ENCODE data around the gene LDLRAD2.

The LDLRAD2 gene

DNA sequence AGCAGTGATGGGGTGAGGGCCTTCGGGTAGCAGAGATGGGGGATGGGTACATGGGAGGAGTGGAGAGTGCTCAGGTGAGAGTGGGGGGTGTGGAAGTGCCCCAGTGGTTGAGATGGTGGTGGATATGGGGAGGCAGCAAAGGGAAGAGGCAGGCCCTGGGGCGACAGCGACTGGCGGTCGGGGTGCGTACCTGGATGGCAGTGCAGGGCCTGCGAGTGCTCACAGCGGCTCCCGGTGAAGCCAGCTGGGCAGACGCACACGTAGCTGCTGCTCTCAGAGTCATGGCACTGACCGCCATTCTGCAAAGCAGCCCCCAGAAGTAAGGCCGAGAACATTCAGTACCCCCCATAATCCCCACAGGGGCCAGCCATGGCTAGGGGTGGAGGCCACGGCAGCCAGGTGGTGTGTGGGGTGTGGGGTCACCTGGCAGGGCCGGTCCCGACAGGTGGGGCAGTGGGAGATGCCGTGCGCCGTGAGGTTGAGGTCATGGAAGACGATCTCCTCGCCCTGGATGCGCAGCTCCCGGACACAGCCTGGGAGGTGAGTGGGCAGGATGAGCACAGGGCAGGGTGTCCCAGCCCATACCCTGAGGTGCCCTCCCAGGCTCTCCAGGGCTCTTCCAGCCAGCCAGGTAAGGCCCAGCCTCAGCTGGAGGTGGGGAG lies 18.9 kb downstream of the LDLRAD2 start:
- H3K27me3 ChIP-seq (ENCODE audit: insufficient read depth, poor library complexity, severe bottlenecking), result no peaks in the 10 kb centered on the region
- TF ChIP-seq GABPA (IDR thresholded peaks at IDR 0.05; ENCODE audit: low read depth), result no peak
- TF ChIP-seq CTCF (IDR thresholded peaks at IDR 0.05; ENCODE audit: insufficient read depth, low read length), result no peak
- no peak for TF ChIP-seq SPI1 (IDR thresholded peaks at IDR 0.05; ENCODE audit: borderline replicate concordance, low read depth)
- TF ChIP-seq POLR2AphosphoS5 (IDR thresholded peaks at IDR 0.05; ENCODE audit: low read depth), result no peak
- TF ChIP-seq, protein P1, sequence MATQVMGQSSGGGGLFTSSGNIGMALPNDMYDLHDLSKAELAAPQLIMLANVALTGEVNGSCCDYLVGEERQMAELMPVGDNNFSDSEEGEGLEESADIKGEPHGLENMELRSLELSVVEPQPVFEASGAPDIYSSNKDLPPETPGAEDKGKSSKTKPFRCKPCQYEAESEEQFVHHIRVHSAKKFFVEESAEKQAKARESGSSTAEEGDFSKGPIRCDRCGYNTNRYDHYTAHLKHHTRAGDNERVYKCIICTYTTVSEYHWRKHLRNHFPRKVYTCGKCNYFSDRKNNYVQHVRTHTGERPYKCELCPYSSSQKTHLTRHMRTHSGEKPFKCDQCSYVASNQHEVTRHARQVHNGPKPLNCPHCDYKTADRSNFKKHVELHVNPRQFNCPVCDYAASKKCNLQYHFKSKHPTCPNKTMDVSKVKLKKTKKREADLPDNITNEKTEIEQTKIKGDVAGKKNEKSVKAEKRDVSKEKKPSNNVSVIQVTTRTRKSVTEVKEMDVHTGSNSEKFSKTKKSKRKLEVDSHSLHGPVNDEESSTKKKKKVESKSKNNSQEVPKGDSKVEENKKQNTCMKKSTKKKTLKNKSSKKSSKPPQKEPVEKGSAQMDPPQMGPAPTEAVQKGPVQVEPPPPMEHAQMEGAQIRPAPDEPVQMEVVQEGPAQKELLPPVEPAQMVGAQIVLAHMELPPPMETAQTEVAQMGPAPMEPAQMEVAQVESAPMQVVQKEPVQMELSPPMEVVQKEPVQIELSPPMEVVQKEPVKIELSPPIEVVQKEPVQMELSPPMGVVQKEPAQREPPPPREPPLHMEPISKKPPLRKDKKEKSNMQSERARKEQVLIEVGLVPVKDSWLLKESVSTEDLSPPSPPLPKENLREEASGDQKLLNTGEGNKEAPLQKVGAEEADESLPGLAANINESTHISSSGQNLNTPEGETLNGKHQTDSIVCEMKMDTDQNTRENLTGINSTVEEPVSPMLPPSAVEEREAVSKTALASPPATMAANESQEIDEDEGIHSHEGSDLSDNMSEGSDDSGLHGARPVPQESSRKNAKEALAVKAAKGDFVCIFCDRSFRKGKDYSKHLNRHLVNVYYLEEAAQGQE (IDR thresholded peaks at IDR 0.05; ENCODE audit: insufficient replicate concordance, low read depth), result no peak
- H3K4me3 ChIP-seq (replicated peaks; ENCODE audit: insufficient read depth, low read length), result no peak overlapping the region
- no peak for DNase-seq (ENCODE audit: low read depth in 1 of 2, low spot score in 1 of 2)
- H3K27ac ChIP-seq (replicated peaks), result no peak overlapping the region

DNA sequence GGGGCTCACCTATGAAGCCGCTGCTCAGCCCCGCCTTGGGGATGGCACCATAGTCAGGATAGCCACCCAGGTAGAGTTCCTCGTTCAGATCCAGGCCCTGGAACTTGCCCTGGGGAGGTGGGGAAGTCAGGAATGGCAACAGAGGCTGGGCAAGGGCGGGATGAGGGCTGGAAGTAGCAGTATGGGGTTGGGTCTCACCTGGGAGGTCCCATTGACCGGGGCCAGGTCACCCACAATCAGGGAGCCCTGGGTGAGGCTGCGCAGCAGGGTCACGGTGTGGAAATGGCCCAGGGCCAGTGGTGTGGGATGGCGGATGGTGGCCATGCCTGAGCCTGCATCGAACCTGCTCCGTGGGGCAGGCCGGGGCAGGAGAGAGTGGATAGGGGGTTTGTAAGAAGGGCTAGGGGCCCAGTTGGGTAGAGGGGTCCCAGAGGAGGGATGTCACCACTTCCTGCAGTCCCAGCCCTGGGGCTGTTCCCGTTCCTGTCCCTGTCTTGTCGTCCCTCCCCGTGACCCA lies 19.4 kb downstream of the LDLRAD2 start:
- H3K27me3 ChIP-seq (ENCODE audit: insufficient read depth, poor library complexity, severe bottlenecking), result no peaks in the 10 kb centered on the region
- DNase-seq (ENCODE audit: low read depth in 1 of 2, low spot score in 1 of 2), result no peak
- TF ChIP-seq POLR2AphosphoS5 (IDR thresholded peaks at IDR 0.05; ENCODE audit: low read depth), result no peak
- TF ChIP-seq, protein P1 (IDR thresholded peaks at IDR 0.05; ENCODE audit: insufficient replicate concordance, low read depth), result no peak
- no peak for TF ChIP-seq SPI1 (IDR thresholded peaks at IDR 0.05; ENCODE audit: borderline replicate concordance, low read depth)
- TF ChIP-seq GABPA (IDR thresholded peaks at IDR 0.05; ENCODE audit: low read depth), result no peak
- TF ChIP-seq CTCF (IDR thresholded peaks at IDR 0.05; ENCODE audit: insufficient read depth, low read length), result no peak
- no peak overlapping the region for H3K4me3 ChIP-seq (replicated peaks; ENCODE audit: insufficient read depth, low read length)
- H3K27ac ChIP-seq (replicated peaks), result no peak overlapping the region

DNA sequence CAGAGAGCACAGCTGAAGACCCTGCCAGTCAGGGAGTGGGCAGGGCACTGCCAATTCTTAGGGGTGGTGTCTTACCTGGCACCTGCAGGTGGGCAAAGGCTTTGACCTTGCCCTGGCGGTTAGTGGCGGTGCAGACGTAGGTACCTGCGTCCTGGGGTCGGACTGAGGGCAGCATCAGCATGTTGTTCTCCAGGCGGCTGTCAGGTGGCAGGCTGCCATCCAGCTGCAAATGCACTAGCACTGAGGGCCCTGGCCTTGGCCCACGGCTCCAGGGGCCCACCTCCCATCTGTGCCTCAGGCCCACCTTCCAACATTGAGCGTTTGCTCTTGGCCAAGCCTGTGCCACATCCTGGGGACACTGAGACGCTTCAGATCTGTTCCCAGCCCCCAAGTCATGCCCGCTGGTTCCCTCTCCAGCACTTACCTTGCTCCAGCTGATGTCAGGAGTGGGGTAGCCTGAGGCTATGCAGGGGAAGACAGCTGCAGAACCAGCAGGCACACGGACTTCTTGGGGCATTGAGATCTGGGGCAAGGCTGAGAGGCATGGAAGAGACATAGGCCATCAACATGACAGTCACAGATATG lies 21.4 kb downstream of the LDLRAD2 start:
- Histone ChIP-seq H3K27me3 (ENCODE audit: insufficient read depth, poor library complexity, severe bottlenecking) (no peaks in the 10 kb centered on the region), H3K4me3 (replicated peaks; ENCODE audit: insufficient read depth, low read length) (no peak overlapping the region), H3K27ac (replicated peaks) (no peak overlapping the region)
- no peak for DNase-seq (ENCODE audit: low read depth in 1 of 2, low spot score in 1 of 2)
- TF ChIP-seq POLR2AphosphoS5 (IDR thresholded peaks at IDR 0.05; ENCODE audit: low read depth), result no peak
- no peak for TF ChIP-seq GABPA (IDR thresholded peaks at IDR 0.05; ENCODE audit: low read depth)
- TF ChIP-seq, protein P1 (IDR thresholded peaks at IDR 0.05; ENCODE audit: insufficient replicate concordance, low read depth), result no peak
- no peak for TF ChIP-seq SPI1 (IDR thresholded peaks at IDR 0.05; ENCODE audit: borderline replicate concordance, low read depth)
- no peak for TF ChIP-seq CTCF (IDR thresholded peaks at IDR 0.05; ENCODE audit: insufficient read depth, low read length)
